HG03135 (cell line): ENCODE measurements around the gene PMIS2.

ENCODE experiments used
- ATAC-seq: cut with Tn5 transposase; IDR thresholded peaks from one replicate; pipeline ENCODE4 v1.9.1; 2021; ENCODE audit warnings: mild to moderate bottlenecking, moderate library complexity; ENCODE audit not compliant: unreplicated experiment

Gene PMIS2

DNA sequence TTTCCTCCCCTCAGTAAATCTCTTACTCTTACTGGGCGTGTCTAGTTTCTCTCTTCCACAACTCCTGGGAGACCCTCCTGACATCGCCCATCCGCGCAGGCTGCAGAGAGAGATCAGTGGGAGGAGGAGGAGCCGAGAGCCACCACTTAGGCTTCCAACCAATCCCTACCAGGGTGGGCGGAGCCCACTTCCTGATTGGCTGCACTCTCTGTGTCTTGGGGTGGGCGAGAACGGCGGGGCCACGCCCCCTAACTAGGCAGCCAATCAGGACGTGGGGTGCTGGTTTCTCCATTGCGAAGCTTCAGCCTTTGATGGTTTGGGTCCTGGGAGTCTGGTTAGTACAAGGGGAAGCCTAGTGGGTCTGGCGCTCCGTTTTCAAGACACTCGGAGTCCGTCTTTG is at the start of gene PMIS2:
Gene PMIS2 (plus strand): TSS at position 326 of the 400 bp plus-strand sequence. CDS start 87 bp downstream, outside the sequence.
- no peak for ATAC-seq

DNA sequence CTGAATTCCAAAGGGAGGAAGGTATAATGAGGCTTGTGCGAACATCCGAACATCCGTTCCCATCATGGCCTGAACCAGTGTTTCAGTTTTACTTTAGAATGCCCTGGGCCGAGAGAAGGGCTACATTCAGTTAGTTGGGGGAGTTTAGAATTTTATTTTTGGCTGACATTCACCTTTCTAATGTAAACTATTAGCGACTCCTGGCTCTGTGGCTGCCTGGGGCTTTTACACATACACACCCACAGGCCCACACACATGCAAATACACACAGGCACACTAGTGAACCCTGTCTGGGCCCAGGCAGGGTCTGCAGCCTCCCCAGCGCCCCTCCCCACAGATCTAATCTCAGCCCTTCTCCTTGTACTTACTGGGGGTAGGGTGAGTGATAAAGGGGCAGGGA is 46.7 kb upstream of the PMIS2 start:
- no peak for ATAC-seq

DNA sequence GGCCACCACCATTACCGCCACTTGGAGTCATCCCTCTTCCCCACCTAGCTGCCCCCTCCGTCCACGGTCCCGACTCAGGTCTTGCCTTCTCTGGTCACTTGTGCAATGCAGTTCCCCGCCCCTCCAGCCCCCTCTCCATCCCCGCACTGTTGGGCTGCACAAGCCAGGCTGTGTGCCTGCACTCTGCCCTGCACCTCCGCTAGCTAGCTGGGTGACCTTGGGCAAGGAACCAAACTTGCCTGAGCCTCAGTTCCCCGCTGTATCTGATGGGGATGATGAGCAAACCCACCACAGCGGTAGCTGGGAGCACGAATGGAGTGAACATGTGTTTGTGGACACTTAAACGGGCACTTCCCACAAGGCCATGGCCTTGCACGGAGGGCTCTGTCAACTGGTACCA is 46.1 kb upstream of the PMIS2 start:
- no peak for ATAC-seq

DNA sequence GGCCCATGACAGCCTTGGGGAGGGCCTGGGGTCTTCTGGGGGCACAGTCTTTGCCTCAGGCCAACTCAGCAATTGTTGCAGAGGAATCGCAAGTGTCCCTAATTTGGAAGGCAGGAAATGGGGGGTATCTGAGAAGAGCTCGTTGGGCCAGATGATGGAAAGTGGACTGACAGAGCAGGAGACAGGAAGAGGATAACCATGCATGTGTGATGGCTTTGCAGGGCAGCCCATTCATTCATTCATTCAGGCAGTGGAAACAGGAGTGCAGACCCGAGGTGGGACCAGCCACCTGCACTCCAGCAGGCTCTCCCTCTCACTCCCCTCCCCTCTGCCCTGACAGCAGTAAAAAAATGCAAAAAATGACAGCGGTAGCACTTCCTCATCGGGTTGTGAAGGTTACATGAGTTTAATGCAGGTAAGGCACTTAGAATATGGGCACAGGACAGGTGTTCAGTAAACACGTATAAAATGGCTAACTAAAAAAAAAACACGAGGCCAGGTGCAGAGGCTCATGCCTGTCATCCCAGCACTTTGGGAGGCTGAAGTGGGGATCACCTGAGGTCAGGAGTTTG is 45.5 kb upstream of the PMIS2 start:
- no peak for ATAC-seq

DNA sequence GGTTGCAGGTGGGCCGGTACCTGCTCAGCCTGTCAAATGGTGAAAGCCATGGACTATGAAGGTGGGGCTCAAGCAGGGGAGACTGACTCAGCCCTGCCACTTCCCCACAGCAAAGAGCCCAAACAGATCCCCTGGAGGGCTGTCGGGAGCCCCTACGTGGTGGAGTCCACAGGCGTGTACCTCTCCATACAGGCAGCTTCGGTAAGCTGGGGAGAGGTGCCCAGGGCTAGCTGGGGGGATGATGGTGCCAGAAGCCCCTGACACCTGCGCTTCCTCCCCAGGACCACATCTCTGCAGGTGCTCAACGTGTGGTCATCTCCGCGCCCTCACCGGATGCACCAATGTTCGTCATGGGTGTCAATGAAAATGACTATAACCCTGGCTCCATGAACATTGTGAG is 43.8 kb upstream of the PMIS2 start:
- no peak for ATAC-seq

DNA sequence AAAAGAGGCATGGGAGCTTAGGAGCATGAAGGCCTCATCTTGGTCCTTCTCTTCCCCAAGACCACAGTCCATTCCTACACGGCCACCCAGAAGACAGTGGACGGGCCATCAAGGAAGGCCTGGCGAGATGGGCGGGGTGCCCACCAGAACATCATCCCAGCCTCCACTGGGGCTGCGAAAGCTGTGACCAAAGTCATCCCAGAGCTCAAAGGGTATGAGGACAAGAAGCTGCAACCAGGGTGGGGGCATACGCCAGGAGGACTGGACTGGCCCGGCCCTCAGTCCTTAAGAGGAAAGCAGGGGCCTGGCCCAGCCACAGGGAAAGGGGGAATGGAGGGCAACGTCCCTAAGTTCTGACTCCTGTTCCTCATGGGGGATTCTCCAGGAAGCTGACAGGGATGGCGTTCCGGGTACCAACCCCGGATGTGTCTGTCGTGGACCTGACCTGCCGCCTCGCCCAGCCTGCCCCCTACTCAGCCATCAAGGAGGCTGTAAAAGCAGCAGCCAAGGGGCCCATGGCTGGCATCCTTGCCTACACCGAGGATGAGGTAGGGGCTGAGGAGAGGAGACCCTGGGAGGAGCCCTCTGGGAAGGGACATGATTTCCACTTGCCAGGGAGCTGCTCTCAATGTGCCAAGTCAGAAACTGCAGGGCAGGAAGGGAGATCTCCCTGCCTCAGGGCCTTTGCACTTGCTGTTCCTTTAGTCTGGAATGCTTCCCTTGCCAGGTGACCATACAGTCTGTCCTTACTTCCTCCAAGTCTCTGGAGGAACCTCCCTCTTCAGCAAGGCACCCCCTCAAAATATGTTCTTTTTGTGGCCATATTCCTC is 42.5 kb upstream of the PMIS2 start:
- no peak for ATAC-seq

DNA sequence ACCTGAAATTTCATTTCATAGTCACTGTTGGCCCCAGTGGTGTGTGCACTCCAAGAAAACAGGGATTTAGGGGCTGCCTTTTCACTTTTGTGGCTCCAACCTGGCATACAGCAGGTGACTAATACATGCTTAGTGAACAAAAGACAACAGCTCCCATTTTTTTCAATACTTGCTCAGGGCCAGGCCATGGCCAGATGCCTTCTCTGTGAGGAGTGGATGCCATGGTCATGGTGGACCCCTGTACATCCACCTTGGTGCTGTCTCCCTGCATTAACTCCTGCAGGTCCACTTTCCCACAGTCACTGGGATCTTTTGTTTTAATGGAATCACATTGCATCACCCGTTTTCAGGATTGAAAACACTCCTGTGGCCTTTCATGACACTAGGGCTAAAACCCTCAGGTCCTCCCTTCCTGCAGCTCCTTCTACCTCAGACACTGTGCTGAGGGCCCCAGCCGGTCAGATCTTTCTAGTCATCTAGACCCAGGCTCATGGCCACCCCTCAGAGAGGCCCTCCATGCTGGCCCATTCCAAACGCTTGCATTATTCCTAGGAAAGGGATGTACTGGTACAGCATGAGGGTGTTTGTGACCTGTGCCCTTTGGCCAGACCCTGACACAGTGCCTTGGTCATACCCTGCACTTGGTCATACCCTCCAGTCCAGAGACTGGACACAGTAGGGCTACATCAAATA is 41.7 kb upstream of the PMIS2 start:
- ATAC-seq = no peak

DNA sequence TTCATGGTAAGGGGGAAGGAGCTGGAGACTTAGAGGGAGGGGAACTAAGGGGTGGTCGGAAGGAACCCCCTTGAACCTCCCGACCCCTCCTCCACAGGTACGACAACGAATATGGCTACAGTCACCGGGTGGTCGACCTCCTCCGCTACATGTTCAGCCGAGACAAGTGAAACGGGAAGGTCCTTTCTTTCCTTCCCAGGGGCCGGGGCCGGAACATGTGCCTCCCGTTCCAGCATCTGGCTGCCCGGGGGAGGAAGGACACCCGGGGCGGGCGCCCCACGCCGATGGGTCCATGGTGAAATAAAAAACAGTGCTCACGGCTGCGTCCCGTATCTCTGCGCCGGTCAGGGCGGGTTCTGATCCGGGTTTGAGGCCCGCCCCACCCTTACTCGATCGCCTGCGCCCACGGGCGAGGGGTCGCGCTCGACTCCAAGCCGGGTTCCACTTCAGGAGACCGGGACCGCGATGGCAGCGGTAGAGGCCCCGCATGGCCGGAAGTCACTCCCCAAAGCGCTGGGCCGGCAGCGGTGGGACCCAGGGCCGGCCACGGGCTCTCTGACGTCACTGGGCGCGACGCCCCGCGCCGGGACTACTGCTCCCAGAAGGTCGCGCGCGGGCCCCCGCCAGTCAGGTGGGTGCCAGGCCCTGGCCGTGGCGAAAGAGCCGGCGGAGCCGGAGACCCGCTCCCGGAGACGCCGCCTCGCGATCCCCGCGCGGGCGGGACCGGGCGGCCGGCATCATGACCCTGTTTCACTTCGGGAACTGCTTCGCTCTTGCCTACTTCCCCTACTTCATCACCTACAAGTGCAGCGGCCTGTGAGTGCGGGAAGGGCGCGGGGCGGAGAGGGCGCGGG is 40.7 kb upstream of the PMIS2 start, which contains the start of gene TMEM147:
Gene TMEM147 (plus strand): TSS at position 626 of the 854 bp plus-strand sequence. CDS start 114 bp downstream, at position 740.
- ATAC-seq = peak; percentile 68

DNA sequence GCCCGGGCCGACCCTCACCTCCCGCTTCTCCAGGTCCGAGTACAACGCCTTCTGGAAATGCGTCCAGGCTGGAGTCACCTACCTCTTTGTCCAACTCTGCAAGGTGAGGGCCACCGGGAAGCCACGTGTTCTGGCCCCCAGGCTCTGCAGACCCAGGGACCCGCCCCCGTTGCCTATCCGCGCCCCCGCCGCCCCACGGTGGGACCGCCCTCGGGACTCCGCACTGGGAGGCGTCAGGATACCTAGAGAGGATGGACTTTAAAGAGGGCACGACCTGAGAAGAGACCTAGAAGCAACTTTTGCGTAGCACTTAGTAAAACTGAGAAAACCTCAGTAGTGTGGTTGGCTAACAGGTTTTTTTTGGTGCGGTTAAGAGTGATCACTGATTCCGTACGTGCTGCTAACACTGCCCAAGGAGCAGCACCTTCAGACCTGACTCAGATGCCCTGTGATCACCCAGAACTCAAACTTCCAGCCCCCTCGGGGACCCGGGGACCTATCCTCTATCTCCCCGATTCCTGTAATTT is 40.1 kb upstream of the PMIS2 start:
- ATAC-seq = peak; percentile 30

DNA sequence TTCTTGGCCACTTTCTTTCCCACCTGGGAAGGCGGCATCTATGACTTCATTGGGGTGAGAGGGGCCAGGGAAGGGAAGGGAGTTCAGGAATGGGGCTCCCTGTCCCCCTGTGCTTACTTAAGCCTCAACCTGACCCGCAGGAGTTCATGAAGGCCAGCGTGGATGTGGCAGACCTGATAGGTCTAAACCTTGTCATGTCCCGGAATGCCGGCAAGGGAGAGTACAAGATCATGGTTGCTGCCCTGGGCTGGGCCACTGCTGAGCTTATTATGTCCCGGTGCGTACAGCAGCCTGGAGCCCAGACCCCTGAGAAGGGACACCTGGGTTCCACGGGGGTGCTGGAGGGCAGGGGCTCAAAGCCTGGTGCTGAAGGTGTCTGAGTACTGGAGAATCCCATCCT is 39.4 kb upstream of the PMIS2 start:
- ATAC-seq = no peak

DNA sequence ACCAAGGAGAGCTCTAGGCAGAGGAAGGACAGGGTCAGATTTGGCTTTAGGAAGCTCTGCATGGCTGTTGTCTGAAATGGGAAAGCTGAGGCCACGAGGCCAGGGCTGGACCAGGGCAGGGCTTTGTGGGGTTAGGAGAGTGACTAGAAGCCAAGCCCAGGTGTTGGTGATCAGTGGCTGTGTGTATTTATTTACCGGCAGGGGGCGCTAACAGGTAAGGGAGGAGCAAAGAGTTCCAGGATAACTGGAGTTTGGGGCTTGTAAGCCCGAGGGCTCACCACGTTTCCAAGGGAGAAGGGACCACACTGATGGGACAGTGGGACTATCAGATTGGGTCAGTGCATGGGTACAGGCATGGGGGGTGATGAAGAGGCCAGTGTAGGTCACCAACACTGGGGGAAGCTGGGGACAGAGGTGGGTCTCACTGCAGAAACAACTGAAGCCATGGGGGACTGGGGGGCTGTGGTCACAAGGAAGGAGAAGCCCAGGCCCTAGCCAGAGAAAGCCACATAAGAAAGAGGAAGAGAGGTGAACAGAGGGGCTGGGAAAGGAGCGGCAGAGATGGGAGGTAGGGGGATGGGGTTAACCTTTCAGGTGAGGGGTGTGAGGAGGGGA is 36.7 kb upstream of the PMIS2 start:
- no peak for ATAC-seq

DNA sequence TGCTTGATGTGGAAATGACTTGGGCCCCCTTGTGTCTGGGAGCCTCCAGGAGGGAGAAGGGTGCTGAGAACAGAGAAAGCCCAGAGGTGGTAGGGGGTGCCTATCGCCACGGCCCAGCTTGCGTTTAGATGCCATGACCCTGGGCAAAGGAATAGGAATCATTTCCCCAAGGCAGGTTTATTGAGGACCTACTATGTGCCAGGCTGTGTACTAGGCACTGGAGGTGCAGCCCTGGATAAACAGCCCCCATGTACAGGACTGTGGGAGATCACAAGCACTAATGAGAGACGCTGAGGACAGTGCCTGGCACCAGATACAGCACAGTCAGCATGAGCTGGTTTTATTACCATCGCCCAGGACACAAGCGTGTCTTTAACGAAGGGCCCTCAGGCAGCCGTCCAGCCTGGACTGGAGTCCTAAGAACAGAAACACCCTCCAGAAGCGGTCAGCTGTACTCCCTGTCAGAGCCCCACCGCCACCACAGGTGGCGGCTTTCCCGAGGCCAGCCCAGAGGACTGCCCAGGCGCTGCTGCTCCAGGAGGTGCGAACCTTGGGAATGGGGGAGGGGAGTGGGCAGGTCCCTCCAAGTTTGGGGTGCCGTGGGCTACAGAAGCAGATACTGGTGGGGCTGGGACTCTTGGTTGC is 36.0 kb upstream of the PMIS2 start:
- ATAC-seq = no peak

DNA sequence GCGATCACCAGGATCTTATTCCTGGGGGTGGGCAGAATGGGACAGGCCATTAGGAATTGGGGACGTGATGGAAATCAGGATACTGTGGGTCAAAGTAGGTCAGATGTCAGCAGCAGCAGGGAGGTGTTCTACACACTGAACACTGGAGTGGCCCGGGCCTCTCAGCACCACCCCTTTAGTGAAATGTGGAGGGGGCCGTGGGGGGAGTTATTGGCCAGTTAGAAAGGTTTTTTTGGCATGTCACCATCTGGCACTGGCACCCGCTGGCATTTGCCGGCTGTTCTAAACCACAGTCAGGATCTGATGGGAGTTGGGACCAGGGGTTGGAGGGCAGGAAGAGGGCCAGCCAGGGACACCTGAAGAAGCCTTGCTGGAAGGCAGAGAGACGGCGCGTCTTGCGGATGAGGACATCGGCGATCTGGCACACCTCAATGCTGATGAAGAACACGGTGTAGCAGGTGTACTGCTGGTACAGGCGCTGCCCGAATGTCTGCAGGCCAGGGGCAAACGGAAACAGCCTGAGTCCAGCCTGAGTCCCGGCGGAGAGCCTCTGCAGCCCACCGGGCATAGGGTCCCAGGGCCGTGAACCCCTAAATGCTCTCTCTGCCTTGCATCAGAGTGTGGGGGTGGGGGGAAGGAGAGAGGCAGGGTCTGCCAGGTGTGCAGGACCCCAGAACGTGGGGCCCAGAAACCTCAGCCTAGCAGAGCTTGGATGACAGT is 34.7 kb upstream of the PMIS2 start:
- ATAC-seq = no peak

DNA sequence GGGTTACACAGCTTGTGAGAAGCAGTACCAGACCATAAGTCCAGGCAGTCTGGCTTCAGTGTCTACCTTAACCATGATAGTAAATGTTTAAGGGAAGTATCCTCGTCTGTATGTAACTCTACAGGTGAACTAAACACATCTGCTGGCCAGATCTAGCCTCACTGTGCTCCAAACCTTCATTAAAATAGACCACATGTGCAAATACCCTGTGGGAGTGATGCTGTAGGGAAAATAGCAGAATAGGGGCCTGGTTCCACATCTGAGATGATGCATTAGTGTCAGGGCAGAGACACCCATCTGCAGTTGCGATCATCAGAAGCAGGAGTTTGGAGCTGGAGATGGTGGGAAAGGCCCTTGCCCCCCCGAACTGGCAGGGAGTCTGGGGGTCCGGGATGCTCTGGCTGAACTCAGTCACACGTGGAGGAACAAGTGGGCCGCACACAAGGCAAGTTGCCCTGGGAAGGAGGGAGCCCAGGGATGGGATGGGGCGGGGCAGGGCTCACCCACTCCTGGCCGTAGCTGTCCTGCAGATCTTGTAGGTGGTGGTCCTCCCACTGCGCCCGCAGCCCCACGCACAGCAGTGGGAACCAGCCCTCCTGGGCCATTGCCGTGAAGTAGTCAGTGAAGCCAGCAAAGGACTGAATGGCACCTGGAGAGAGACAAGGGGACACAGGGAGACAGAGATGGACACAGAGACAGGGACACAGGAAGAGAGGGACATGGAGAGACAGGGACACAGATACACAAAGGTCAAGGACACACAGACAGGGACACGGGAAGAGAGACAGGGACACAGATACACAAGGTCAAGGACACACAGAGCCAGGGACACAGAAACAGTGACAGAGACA is 33.2 kb upstream of the PMIS2 start:
- ATAC-seq = no peak

DNA sequence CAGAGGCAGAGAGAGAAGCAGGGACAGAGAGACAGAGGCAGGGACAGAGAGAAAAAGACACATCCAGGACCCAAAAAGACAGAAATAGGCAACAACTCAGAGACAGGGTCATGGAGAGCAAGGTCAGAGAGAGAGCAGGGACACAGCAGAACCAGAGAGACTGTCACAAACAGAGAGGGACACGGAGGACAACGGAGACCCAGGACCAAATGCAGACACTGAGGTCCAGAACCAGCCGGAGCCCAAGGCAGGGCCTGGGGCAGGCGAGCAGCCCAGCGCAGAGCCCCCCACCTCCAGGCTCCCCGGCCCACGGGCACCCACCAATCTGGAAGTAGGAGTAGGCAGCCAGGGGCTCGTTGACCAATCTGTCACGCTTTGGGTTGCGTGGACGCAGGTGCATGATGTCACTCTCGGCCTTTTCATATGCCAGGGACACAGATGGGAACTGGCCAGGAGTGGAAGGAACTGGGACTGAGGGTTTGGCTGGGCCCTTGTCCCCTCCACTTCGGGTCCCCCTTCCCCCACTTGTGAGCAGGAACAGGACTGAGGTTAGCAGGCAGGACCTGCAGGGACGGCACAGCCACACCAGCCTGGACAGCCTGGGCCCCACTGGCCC is 32.5 kb upstream of the PMIS2 start:
- ATAC-seq = no peak

DNA sequence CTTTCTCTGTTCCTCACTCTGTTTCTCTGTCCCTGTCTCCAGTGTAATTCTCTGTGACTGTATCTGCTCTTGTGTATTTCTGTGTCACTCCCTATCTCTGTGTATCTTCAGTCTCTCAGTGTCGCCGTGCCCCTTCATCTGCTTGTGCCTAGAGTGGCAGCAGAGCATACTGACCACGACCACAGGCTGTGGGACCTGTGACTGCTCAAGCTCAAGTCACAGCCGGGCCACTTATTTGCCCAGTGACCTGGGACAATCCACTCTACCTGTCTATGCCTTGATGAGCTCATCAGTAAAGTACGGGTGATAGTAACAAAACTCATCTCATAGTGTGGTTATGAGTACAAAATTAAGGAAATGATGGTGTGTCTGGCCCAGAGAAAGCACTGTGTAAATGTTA is 31.9 kb upstream of the PMIS2 start:
- no peak for ATAC-seq

DNA sequence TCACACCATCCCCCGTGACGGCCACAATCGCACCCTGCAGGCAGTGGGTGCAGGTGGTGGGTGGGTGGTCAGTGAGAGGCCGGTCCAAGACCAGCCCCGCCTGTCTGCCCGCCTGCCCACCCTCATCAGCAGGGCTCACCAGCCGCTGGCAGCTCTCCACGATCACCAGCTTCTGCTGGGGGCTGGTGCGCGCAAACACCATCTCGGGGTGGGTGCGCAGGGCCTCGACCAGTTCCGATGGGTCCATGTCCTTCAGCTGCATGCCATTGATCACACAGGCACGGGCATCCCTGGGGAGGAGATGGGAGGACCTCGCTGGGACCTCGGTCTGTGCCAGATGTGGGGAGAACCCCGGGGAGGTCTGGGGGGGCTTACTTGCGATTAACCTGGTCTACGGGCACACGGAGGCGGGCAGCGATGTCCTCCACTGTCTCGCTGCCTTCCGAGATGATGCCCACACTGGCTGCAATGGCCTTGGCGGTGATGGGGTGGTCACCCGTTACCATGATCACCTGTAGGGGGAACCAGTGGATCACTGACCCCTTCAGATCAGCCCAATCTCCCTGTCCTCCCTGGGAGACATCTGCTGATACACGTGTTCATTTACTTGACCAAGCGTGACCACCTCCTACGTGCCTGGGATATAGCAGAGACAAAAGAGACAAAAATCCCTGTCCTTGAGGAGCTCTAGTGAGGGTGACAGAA is 30.5 kb upstream of the PMIS2 start:
- ATAC-seq = no peak
